Activated effector memory CD4-positive, alpha-beta T cell treated with Interleukin-2 at 50 U/mL for 16 hours (primary cell): Measurements from ENCODE around the gene GLI3.

Source experiments
- DNase-seq: peaks from one replicate; pipeline ENCODE4 v3.0.0-alpha.2; 2020

The GLI3 gene

DNA sequence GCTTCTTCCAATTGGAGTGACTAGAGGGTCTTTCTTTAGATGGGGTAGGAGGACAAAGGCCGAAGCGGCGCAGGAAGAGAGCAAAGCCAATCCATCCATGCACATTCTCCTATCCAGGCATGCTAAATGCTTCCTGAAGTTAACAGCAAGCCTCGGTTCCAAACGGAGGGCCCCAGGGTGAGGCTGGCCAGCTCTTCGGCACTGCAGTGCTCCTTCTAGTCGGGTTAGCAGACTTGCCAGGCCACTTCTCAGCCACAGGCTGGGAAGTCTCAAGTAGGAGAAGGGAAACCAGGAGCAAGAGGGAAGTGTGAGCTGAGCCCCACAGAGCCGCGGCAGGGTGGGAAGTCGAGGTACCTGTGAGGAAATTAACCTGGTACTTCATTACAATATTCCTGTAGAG lies 280.3 kb downstream of the GLI3 start:
- no peak for DNase-seq

DNA sequence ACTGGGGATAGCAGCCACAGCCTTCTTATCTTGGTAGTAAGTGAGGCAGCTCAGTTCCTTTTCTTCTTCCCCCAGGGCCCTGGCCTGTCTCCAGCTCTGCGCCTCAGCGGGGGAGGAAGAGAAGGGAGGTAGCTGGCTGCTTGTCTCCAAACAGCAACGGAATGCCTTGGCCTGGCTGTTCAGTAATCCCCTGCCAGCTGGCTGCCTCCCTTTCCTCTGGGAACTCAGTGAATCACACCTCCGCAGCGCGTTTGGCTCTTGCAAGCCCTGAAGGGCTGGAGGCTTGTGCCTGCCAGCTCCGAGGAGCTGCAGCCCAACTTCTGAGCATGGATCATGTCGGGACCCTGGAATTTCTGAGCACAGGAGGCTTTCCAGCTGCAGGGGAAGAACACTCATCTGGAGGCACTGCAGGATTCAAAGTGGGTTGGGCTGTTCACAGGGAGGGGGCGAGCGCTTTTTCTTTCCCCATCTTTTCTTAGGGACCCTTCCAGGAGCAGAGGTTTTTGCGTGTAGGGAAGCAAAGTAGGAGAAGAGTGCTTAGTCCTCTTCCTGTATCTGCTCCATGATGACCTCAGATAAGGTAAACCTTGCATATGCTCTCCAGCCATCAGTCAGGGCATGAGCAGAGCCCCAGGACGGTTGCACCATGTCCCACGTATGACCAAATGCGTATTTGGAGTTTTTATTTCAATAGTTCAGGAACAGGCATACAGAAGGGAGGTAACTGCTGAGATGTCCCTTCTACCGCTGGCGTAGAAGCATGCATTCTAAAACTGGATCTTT lies 280.9 kb downstream of the GLI3 start:
- DNase-seq: no peak

DNA sequence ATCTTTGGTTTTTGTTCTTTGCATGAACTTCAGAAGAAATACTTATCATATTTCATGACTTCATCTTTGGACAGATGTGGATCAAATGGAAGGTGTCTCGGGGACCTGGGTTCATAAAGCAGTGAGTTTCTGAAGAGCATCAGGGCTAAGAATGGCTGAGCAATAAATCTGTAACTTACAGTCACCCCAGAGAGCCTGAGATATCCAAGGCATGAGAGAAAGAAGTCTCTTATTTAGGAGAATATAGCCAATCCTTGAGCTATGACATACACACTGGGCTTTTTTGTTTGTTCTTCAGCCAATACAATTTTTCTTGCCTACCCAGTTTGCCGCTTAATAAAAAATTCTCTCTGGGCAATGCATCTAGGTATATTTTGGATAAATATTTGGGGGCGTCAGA lies 281.6 kb downstream of the GLI3 start:
- no peak for DNase-seq

DNA sequence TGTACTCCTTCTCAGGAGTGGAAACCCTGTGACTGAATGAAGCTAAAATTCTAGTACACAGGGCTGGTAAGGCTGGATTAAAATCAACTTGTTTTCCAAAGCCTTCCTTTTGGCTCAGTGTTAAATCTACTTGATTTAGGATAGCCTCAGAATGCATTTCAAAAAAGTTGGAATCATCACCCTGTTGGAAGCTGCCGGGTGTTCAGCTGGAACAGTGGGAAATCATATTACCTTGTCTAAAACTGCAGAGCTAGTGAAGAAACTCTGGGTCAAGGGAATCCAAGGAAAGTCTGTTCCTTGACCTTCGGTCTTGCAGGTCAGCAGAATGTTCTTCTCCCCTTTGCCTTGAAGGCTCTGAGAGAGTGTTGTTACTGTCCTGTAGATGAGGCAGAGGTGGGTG lies 282.0 kb downstream of the GLI3 start:
- DNase-seq: no peak

DNA sequence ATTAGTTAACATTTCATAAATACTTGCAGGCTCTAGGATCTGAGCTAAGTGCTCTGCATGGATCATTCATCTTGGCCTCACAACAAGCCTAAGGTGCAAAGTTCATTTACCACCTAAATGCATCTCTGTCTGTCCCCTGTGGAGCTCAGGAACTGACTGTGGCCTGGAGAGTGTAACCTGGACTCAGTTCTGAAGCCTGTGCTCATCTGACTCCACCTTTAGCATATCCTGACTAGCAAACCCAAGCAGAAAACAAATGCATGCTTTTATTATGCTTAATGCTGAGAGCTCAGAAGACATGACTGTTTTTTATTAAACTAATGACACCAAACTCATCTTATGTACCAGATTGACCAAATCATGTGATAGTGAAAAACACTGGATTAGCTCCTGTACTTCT lies 288.5 kb downstream of the GLI3 start:
- no peak for DNase-seq

DNA sequence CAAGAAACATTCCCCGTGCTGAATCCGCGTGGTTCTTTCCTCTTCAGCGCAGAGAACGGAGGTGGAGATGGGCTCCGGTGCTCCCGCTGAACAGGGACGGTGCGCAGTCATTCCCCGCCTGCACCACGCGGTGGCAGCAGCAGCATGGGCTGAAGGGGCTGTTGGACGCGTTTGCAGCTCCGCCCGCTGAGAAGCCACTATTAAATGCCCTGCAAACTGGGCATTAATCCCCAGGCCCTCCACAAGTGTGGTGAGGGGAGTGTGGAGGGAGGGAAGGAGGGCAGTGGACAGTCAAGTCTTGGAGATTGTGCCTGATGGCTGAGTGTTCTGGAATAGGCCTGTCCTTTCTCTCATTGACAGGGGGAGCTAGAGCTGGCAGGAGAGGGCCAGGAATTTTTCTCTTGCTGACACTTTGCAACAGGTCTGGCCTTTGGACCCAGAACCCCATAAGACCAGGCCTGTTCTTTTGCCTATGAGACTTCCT lies 293.9 kb downstream of the GLI3 start:
- peak; percentile 24 for DNase-seq

DNA sequence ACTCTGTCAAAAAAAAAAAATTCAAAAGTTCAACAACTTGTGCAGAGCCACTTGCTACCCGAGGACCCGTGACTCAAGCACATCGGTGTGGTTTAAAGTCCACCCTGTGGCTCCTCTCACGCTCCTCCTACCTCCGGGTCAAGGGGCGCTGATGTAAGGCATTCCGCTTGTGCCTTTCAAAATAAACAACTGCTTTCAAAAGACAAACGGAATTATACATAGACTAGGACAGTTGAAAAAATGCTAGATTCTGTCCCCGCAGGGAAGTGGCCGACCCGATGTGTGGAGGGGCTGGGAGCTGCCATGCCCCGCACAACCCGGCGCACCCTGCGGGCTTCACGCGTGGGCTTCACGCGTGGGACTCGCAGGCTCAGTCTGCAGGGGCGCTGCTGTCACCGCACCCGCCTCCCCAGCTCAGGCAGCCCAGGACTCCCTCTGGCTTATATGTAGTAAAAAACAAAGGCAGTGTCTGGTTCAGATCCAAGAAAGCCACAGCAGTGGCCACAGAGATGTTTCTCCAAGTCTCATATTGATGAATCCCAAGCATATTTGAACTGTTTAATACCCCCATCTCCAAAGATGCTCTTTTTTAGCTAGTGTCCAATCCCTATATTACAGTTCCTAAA lies 294.4 kb downstream of the GLI3 start:
- DNase-seq: no peak

DNA sequence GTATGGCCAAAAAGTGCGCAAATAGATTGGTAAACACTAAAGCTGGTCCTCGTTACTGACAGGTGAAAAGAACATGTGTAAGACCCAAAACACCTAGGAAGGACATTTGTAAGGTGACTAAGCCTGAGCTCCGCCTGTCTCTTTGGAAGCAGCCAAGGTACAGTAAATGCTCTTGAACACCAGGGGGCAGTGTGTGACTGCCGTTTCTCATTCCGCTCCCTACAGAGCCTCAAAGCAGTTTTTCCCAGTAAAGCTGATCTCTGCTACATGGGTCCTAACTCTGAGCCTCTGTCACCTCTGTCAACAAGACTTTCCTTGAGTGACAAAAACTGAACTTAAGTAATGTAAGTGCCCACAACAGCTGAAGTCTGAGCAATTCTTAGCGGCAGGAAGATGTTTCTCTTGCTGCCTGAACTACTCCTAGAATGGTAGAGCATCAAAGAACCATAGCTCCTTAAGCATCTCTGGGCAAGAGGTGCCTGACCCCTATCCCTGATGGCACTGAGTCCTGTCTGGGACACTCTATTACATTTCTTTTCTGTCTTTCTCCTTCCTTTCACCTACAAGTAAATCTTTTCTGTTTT lies 296.2 kb downstream of the GLI3 start:
- DNase-seq: peak; percentile 12

DNA sequence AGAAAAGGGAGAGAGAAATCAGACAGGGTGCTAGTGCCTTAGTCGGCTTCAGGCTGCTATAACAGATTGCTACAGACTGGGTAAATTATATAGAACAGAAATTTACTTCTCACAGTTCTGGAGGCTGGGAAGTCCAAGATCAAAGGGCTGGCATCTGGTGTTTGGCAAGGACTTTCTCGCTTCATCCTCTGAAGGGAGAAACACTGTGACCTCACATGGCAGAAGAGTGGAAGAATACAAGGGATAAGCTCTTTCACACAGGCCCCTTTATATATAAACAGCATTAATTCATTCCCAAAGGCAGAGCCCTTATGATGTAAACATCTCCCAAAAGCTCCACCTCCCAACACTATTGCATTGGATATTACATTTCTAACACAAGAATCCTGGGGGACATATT lies 298.6 kb downstream of the GLI3 start:
- no peak for DNase-seq

DNA sequence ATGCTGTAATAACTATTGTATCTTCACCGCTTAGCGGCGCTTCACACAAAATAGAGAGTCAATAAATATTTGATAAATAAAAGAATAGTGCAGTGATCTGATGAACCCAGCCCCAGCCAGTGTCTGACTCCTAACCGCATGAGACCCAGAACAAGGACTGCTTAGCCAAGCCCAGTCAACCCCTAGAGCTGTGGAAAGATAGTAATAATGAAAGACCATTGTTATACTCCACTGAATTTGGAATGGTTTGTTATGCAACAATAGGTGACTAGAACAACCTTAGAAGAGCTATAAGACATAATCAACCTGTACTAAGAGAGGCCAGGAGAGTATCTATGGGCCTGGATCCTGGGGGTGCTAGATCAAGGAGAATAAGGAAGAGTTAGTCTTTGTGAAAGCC lies 303.6 kb downstream of the GLI3 start:
- no peak for DNase-seq

DNA sequence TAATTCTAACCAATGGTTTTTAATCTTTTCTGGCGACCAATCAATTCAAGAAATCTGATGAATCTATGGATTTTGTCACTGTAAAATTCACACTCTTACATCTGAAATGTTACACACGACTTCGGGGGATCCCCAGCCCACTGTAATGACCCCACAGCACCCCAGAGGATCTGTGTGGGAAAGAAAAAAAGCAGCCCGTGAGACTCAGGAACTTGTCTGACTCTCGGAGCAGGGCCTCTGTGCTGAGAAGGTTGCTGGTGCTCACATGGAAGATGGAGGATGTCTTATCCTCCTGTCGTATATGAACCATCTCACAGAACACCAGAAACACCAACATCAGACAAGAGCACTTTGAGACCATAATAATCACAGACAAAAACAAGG lies 305.8 kb downstream of the GLI3 start:
- no peak for DNase-seq

DNA sequence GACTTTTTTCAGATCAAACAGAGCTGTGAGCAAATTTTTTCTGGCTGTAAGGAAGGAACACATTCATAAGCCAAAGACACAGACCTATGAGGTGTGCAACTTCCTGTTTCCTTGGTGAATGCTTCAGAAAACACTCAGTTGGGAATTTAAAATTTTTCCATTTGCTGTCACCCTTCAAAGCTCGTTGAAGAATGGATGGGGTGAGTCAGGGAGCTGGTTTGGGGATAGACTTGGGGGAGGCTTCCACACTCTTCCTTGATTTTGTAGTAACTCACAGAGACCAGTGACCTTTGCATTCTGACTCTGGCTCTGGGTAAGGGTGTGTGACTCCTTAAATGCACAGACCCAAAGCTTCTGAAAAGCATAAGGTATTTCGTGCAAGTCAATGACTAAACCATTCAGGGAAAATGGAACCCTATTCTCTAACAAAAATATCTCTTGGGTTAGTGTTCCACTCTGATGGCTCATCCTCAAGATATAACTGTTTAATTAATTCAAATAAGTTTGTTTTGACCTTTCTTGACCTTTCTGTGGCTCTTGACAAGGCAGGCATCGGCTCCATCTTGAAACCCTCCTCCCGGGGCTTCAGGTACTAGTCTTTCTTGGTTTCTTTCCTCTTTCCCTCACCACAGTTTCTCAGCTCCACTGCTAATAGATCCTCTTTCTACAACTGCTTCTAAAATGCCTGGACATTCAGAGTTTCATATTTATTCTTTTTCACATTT lies 306.3 kb downstream of the GLI3 start:
- no peak for DNase-seq

DNA sequence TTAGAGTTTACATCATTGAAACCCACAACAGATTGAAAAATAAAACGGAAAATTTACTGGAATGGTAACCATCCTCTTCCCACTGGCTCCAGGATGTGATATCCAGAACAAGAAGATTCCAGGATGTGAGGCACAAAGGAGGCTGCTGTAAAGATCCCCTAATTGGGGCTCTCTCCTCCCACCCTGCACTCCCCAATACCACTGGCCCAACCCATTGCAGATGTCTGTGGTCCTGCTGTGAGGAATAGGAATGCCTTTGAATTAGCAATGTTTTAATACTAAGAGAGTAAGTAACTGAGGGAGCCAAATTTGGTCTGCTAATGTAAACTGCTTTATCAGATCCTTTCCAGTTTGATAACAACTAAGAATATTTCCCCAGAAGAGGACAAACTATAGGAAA lies 308.2 kb downstream of the GLI3 start:
- DNase-seq: no peak

DNA sequence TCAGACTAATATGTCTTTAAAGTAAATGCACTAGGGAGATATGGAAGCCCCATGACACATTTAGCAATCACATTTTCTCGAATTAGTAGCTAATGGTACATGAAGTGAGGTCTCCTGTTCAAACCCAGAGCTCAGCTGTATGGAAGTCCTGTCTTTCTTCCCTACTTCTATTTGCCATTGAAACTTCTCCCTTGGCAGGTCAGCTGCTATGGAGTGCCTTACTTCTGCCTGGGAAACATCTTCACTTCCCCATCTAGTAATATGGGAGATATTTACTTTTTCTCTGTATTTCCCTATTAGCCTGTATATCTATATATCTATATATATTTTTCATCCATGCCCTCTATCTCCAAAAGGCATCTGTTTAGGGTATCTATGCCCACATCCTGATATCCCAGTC lies 308.8 kb downstream of the GLI3 start:
- DNase-seq: no peak

DNA sequence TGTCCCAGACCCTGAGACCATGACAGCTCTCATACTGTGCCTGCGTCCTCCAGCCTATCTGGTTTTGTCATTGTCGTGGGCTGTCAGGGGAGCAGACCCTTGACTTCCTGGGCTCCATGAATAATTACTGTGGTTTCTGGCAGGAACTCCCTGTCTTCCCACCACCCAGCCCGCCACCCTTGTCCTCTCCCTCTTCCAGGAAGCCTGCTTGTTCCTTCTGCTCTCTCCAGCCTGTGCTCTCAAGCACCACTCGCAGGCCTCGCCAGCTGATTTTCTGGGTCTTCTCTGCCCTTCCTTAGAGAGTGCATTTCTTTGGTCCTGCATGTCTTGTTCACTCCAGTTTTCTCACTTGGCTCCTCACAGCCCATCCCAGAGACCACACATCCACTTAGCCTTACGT lies 309.6 kb downstream of the GLI3 start:
- no peak for DNase-seq

DNA sequence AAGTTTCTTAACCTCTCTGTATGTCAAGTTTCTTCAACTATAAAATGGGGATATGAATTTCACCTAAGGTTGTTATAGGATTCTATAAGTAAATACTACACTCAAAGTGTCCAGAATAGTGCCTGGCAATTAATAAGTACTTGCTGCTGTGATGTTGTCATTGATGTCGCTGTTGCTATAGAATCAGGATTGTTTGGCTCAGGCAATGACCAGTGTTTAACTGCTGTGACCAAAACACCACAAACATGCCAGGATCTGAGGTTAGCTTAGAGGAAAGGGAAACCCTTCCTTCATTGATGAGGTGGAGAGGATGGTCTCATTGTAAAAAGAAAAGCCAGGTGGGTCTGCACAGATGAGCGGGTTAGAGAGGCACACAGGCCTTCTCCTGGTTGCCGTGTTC lies 311.1 kb downstream of the GLI3 start:
- DNase-seq: no peak

DNA sequence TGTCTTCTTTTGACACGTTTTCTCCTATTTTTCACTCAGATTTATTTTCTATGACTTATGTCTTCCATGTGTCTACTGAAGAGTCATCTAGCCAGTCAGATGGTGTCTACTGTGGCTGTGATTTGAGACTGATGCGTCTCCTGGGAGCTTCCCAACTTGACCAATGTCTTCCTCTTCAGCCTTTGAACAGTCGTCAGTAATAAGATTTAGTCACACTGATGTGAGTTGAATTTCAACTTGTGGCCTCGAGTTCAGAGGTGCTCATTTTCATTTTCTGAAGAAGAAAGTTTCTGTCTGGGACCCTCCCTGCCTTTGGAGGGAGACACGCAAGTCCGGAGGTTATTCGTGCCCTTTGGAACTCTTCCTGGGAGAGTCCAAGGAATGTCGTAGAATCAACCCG lies 312.2 kb downstream of the GLI3 start:
- DNase-seq: no peak

DNA sequence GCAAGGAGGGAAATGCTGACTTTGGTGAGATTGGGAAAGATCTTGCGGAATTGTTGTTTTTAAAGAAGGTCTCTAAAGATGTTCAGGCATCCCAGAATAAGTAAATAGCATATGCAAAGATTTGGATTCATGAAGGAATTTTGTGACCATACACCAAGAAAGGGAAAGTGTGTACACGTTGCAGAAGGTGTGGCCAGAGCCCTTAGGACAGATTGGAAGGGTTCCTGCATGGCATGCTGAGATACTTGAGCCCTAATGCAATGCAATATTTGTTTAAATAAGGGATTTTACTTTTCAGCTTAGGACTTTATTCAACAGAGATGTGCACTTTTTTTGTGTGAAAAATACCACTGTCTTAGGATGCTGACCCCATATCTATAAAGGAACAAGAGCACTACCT lies 314.6 kb downstream of the GLI3 start:
- no peak for DNase-seq

DNA sequence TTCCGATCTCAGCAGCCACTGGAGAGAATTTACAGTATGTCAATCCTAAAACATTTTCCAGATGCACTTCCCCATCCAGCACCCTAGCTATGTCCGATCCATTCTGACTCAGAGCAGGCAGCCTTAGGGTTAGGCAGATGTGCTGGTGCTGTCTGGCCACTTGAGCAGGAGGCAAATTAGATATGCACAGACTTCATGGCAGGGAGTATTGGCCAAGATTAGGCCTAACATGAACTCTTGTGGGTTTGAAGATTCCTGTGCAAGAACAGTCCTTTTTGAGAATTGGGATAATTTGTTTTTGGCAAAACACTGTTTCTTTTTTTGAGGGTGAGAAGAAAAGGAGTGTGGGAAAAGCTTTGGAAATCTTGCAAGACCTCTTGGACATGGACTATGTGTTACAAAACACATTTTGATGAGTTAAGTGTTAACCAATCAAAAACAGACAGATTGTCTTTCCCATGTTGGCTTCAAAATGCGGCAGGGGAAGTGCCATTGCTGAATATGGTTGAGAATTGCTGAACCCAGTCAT lies 315.5 kb downstream of the GLI3 start:
- DNase-seq: no peak

DNA sequence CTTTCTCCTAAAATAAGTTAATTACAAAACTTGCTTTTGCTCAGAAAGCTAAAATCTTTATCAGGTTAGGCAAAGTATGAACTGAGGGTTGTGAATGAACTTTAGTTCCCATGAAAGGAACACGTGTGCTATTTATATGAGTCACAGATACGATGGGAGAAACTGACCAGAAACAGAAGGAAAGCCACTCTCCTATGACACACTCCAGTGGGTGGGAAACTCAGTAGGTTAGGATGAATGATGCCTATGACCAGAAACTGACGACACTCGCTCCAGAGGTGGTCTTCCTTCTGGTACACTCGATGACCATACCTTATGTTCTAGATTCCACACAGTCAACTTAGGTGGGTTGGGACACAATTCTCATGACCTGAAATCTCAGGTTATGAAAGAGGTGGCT lies 318.4 kb downstream of the GLI3 start:
- DNase-seq: no peak

DNA sequence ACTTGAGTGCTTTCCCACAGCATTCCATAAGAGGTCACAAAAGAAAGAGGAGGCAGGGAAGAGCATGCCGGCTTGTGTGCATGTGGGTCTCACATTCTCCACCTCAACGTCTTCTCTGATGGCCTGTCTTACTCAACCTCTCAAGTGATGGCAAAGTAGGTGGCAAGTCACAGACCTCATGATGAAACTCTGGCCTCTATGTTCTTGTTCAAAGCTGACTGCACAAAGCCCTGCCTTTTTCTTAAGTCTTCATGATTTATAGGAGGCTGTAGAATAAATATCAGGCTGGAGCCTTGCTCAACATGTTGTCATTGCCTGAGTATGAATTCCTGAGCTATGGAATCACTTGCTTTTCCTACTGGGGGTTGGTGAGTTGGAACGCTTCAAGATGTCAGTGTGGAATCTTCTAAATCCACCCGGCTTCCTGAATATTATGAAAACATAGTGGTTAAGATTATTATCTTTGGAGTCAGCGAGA lies 320.5 kb downstream of the GLI3 start:
- no peak for DNase-seq

DNA sequence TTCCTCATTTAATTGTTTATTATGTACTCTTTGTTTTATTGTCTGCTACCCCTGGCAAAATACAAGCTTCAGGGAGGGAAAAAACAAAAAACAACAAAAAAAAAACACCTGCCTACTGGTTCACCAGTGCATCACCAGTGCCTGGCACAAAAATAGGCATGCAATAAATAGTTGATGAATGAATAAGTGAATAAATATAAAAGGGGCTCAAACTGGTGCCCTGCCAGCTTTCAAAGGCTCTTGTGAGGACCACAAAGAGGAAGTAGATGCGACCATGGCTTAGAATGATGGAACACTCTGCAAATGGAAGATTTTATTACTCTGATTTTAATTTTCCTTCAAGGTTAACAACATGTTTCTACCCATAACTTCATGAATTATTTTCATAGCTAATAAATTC lies 321.1 kb downstream of the GLI3 start:
- no peak for DNase-seq

DNA sequence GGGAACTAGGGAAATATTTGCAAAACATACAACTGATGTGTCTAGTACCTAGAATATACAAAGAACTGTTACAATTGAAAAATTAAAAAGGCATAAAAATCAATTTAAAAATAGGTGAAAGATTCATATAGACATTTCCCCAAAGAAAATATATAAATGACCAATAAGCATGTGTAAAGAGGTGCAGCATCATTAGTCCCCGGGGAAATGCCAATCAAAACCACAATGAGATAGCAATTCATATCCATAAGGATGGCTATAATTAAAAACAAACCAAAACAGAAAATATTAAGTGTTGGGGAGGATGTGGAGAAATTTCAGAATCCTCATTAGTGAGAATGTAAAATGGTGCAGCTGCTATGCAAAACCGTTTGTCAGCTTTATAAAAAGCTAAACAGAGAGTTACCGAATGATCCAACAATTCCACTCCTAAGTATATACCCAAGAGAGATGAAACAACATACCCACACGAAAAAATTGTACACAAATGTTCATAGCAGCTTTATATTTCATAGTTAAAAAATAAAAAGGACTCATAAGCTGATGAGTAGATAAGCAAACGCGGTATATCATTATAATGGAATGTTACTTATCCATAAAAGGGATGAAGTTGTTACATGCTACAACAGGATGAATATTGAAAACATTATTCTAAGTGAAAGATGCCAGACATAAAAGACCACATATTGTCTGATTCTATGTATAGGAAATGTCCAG lies 324.0 kb downstream of the GLI3 start:
- no peak for DNase-seq
